Panc1 (cell line): ENCODE measurements around the gene DTNB.

ENCODE experiments used
- POLR2AphosphoS5 ChIP-seq: IDR thresholded peaks from 2 replicates; pipeline ENCODE4 v1.6.1; 2012; ENCODE audit warnings: mild to moderate bottlenecking, low read depth, low read length, moderate library complexity
- TCF7L2 ChIP-seq: IDR thresholded peaks from 2 replicates; pipeline ENCODE4 v1.6.1; 2011; ENCODE audit warnings: mild to moderate bottlenecking, low read depth, low read length, inconsistent platforms
- TF ChIP-seq, protein P1 (sequence below): fragments of 450-650 bp; IDR thresholded peaks from 2 replicates; pipeline ENCODE4 v1.5.1; 2017; ENCODE audit warnings: mild to moderate bottlenecking
- TF ChIP-seq, protein P2 (sequence below), 2 experiments: IDR thresholded peaks; 2 replicates each; pipeline ENCODE4 v1.6.1; 2011 to 2012; ENCODE audit warnings: low read depth in 2 of 2, control low read depth in 1 of 2, low read length in 1 of 2, mild to moderate bottlenecking in 1 of 2, moderate library complexity in 1 of 2; ENCODE audit not compliant: insufficient read depth in 1 of 2

DNA sequence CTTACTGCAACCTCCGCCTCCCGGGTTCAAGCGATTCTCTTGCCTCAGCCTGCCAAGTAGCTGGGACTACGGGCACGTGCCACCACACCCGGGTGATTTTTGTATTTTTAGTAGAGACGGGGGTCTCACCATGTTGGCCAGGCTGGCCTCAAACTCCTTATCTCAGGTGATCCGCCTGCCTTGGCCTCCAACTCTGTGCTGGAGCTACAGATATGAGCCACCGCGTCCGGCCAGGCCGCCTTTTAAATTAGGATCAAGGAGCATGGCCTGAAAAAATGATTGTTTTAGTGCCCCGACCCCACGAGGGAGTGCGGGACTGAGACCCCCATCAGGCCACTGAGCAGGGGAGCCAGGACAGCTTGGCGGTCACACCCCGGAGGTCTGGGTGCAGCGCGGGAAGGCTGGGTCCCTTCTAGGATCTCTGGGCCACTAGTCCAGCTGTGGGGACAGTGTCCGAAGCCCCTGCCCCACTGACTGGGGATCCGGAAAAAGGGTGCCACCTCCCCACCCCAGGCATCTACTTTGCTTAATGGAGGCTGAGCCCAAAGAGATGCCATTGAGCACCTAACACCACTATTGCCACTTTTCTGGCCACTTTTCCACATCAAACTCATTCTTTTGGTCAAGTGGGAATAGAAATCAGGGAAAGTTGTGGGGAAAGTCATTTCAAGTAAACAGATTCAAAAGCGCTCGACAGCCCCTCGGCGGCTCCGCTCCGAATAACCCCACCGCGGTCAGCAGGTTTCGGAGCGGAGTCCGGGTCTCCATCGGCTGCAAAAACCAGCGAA lies 311.9 kb downstream of the DTNB start:
- TF ChIP-seq, protein P1, sequence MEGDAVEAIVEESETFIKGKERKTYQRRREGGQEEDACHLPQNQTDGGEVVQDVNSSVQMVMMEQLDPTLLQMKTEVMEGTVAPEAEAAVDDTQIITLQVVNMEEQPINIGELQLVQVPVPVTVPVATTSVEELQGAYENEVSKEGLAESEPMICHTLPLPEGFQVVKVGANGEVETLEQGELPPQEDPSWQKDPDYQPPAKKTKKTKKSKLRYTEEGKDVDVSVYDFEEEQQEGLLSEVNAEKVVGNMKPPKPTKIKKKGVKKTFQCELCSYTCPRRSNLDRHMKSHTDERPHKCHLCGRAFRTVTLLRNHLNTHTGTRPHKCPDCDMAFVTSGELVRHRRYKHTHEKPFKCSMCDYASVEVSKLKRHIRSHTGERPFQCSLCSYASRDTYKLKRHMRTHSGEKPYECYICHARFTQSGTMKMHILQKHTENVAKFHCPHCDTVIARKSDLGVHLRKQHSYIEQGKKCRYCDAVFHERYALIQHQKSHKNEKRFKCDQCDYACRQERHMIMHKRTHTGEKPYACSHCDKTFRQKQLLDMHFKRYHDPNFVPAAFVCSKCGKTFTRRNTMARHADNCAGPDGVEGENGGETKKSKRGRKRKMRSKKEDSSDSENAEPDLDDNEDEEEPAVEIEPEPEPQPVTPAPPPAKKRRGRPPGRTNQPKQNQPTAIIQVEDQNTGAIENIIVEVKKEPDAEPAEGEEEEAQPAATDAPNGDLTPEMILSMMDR = no peak
- TF ChIP-seq TCF7L2 = no peak
- no peak for TF ChIP-seq POLR2AphosphoS5
- TF ChIP-seq, protein P2, sequence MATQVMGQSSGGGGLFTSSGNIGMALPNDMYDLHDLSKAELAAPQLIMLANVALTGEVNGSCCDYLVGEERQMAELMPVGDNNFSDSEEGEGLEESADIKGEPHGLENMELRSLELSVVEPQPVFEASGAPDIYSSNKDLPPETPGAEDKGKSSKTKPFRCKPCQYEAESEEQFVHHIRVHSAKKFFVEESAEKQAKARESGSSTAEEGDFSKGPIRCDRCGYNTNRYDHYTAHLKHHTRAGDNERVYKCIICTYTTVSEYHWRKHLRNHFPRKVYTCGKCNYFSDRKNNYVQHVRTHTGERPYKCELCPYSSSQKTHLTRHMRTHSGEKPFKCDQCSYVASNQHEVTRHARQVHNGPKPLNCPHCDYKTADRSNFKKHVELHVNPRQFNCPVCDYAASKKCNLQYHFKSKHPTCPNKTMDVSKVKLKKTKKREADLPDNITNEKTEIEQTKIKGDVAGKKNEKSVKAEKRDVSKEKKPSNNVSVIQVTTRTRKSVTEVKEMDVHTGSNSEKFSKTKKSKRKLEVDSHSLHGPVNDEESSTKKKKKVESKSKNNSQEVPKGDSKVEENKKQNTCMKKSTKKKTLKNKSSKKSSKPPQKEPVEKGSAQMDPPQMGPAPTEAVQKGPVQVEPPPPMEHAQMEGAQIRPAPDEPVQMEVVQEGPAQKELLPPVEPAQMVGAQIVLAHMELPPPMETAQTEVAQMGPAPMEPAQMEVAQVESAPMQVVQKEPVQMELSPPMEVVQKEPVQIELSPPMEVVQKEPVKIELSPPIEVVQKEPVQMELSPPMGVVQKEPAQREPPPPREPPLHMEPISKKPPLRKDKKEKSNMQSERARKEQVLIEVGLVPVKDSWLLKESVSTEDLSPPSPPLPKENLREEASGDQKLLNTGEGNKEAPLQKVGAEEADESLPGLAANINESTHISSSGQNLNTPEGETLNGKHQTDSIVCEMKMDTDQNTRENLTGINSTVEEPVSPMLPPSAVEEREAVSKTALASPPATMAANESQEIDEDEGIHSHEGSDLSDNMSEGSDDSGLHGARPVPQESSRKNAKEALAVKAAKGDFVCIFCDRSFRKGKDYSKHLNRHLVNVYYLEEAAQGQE (IDR thresholded peaks at IDR 0.05; ENCODE audit: insufficient read depth in 1 of 2, low read depth in 2 of 2, low read length in 1 of 2) = no peak
